ENCODE results near the gene OR1M1.

- TF ChIP-seq, protein P1, sequence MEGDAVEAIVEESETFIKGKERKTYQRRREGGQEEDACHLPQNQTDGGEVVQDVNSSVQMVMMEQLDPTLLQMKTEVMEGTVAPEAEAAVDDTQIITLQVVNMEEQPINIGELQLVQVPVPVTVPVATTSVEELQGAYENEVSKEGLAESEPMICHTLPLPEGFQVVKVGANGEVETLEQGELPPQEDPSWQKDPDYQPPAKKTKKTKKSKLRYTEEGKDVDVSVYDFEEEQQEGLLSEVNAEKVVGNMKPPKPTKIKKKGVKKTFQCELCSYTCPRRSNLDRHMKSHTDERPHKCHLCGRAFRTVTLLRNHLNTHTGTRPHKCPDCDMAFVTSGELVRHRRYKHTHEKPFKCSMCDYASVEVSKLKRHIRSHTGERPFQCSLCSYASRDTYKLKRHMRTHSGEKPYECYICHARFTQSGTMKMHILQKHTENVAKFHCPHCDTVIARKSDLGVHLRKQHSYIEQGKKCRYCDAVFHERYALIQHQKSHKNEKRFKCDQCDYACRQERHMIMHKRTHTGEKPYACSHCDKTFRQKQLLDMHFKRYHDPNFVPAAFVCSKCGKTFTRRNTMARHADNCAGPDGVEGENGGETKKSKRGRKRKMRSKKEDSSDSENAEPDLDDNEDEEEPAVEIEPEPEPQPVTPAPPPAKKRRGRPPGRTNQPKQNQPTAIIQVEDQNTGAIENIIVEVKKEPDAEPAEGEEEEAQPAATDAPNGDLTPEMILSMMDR (IDR thresholded peaks at IDR 0.05) = no peak
- no peak for TF ChIP-seq POLR2A (IDR thresholded peaks at IDR 0.05)
Observed at GRCh38 chr19:9057505-9058258, 29.2 kb upstream of the OR1M1 start.
